Breast epithelium (tissue), 3 donors: Measurements from ENCODE around the gene NUAK2.

Source experiments
- CTCF ChIP-seq, 3 donors: fragments of 450-650 bp; IDR thresholded peaks; one replicate each; pipeline ENCODE4 v1.5.1; 2016 to 2017; ENCODE audit warnings: antibody characterized with exemption in 3 of 3, mild to moderate bottlenecking in 3 of 3, moderate library complexity in 3 of 3
- POLR2A ChIP-seq: fragments of 450-650 bp; IDR thresholded peaks from one replicate; pipeline ENCODE4 v1.6.1; 2016; ENCODE audit warnings: antibody characterized with exemption, mild to moderate bottlenecking, moderate library complexity

DNA sequence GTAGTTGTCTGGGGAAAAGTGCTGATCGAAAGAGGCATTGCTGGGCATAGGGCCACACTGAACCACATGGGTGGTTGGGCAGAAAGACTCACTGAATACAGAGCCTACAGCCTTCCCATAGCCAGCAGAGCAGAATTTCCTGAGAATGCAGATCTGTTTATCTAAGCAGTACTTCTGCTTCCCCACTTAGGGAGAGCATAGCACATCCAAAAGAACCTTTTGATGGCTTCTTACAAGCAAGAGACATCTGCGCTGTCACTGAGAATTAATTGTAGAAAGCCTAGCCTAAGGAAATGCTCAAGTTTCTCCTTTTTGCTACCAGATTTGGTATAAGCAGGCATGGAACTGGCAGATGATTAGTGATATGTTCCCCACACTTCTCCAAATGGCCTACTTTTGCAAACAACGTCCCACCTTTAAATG, 48.2 kb upstream of the NUAK2 start:
- no peak for TF ChIP-seq POLR2A
- no peak for TF ChIP-seq CTCF (IDR thresholded peaks at IDR 0.05)
